ENCODE measurements around the gene CARD19. TPM values are rescaled to one million over a fixed set of nuclear protein-coding genes. Genes with fewer than 3 reads are reported as not detected.

Gene CARD19
- total and polyA plus RNA-seq, 9 of the 15 experiments (the other 6 are each of a cell fraction or from before 2014, with no cell fraction given), result 0.90 to 34.9 (median 14.6) TPM

DNA sequence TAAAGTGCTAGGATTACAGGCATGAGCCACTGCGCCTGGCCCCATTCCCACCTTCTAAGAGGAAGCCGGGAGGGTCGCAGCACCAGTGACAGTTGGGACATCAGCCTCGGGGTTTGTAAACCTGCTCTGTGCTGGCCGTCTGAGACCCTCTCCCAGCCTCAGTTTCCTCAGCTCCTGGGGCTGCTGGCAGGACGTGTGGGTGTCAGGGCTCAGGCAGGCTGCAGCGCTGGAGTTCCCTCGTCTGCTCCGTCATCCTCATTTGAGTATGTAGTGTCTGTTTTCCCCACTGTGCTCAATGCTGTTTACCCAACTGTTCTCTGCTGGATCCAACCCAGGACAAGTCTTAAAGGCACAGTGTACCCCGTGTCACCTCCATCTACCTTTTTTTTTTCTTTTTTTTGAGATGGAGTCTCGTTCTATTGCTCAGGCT lies 40.0 kb downstream of the CARD19 start:
- FAIRE-seq, result no peak
- POLR2A ChIA-PET, result interaction anchor here (0.6 kb wide), 1 partner anchor 155 kb away, joined by 3 read pairs; no protein-coding TSS in a partner anchor

More for the DNA sequence above, 40.0 kb downstream of the CARD19 start:
- ATAC-seq, result no peak
- CTCF ChIA-PET (ENCODE audit: low intra/inter-chr PET ratio), result no interaction called here
- no peaks in the 10 kb centered on the region; the same call in 2 of the 3 replicates for H3K79me2 ChIP-seq (ENCODE audit: control insufficient read depth, insufficient read depth, low read length)
- H3K4me3 ChIP-seq, result no peak overlapping the region
- in situ Hi-C loops (cut with MboI), result no loop called here
- peak overlapping the region in 1 of 2 experiments; percentile 58; a peak in 2 of 4 replicates for H3K9ac ChIP-seq (ENCODE audit: insufficient read depth in 1 of 2, low read depth in 2 of 2, low read length in 2 of 2)
- no peak overlapping the region for H3K27ac ChIP-seq (ENCODE audit: extremely low read depth, low read depth, low read length)
- H3K36me3 ChIP-seq (ENCODE audit: control insufficient read depth, insufficient read depth, low read length), result no peaks in the 10 kb centered on the region
- no peaks in the 10 kb centered on the region for H3K9me3 ChIP-seq (replicated peaks; ENCODE audit: control insufficient read depth, insufficient read depth, low read depth, low read length)
- no TSS peak for BruUV-seq (replicated peaks)
- peak overlapping the region; percentile 38; the same call in 1 of the 2 replicates for H2AFZ ChIP-seq (ENCODE audit: low read depth, low read length)
- no peak for DNase-seq (ENCODE audit: extremely low read depth in 1 of 4, low spot score in 3 of 4)
- TF ChIP-seq TCFL5 (CRISPR knock-in tag; conservative IDR thresholded peaks at IDR 0.05) (no peak), GTF2F1 (IDR thresholded peaks at IDR 0.05; ENCODE audit: low read depth, low read length) (no peak), EGR1 (conservative IDR thresholded peaks at IDR 0.05) (0 out of 2 replicates have a peak, but pooled peaks have one; percentile 5), ZEB2 (IDR thresholded peaks at IDR 0.05) (no peak), FOXA3 (CRISPR knock-in tag; conservative IDR thresholded peaks at IDR 0.05 in 1 of 2, IDR thresholded peaks at IDR 0.05 in 1 of 2) (0 out of 4 replicates have a peak, but pooled peaks of 1 of the 2 experiments have one; percentile 34), THRAP3 (IDR thresholded peaks at IDR 0.05; ENCODE audit: borderline replicate concordance) (no peak)
- TF ChIP-seq, protein P1, sequence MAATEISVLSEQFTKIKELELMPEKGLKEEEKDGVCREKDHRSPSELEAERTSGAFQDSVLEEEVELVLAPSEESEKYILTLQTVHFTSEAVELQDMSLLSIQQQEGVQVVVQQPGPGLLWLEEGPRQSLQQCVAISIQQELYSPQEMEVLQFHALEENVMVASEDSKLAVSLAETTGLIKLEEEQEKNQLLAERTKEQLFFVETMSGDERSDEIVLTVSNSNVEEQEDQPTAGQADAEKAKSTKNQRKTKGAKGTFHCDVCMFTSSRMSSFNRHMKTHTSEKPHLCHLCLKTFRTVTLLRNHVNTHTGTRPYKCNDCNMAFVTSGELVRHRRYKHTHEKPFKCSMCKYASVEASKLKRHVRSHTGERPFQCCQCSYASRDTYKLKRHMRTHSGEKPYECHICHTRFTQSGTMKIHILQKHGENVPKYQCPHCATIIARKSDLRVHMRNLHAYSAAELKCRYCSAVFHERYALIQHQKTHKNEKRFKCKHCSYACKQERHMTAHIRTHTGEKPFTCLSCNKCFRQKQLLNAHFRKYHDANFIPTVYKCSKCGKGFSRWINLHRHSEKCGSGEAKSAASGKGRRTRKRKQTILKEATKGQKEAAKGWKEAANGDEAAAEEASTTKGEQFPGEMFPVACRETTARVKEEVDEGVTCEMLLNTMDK (IDR thresholded peaks at IDR 0.05; ENCODE audit: borderline replicate concordance, insufficient read depth, low read depth, low read length, poor library complexity, severe bottlenecking), result no peak
- TF ChIP-seq, protein P2, sequence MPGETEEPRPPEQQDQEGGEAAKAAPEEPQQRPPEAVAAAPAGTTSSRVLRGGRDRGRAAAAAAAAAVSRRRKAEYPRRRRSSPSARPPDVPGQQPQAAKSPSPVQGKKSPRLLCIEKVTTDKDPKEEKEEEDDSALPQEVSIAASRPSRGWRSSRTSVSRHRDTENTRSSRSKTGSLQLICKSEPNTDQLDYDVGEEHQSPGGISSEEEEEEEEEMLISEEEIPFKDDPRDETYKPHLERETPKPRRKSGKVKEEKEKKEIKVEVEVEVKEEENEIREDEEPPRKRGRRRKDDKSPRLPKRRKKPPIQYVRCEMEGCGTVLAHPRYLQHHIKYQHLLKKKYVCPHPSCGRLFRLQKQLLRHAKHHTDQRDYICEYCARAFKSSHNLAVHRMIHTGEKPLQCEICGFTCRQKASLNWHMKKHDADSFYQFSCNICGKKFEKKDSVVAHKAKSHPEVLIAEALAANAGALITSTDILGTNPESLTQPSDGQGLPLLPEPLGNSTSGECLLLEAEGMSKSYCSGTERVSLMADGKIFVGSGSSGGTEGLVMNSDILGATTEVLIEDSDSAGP (CRISPR knock-in tag; IDR thresholded peaks at IDR 0.05), result peak; percentile 71
- H3K4me2 ChIP-seq (ENCODE audit: insufficient read depth, low read length), result no peak overlapping the region
- peaks cover 0 to 14% of the 10 kb centered on the region in 2 experiments; a peak in 2 of 5 replicates for H3K27me3 ChIP-seq (ENCODE audit: control insufficient read depth in 2 of 2, insufficient read depth in 2 of 2, low read length in 2 of 2)
- WGBS (ENCODE audit: insufficient coverage, low coverage, missing lambda C conversion rate), result 18% methylated on average over 9 of the region's 11 CpGs
- no peaks in the 10 kb centered on the region for H3K9me1 ChIP-seq (ENCODE audit: control insufficient read depth, insufficient read depth, low read length)
- H3K4me1 ChIP-seq (replicated peaks in 1 of 2; ENCODE audit: control insufficient read depth in 2 of 2, insufficient read depth in 2 of 2, low read length in 2 of 2), result peaks cover 16 to 53% of the 10 kb centered on the region in 2 experiments
- H4K20me1 ChIP-seq (replicated peaks; ENCODE audit: control insufficient read depth, insufficient read depth, low read length), result no peaks in the 10 kb centered on the region
- intact Hi-C loops (cut with micrococcal nuclease), result no loop called here

Data from K562 (cell line).